Stimulated activated CD4-positive, alpha-beta T cell treated with anti-CD3 and anti-CD28 coated beads, Interleukin-12 subunit alpha, Interleukin-12 subunit beta, amount 100 ng/mL, for 24 hours (primary cell): ENCODE data around the gene ESYT2.

ENCODE experiments used
- DNase-seq, 2 experiments: peaks; one replicate each; pipeline ENCODE4 v3.0.0-alpha.2; 2020; ENCODE audit warnings: low read depth in 2 of 2

ESYT2 gene

DNA sequence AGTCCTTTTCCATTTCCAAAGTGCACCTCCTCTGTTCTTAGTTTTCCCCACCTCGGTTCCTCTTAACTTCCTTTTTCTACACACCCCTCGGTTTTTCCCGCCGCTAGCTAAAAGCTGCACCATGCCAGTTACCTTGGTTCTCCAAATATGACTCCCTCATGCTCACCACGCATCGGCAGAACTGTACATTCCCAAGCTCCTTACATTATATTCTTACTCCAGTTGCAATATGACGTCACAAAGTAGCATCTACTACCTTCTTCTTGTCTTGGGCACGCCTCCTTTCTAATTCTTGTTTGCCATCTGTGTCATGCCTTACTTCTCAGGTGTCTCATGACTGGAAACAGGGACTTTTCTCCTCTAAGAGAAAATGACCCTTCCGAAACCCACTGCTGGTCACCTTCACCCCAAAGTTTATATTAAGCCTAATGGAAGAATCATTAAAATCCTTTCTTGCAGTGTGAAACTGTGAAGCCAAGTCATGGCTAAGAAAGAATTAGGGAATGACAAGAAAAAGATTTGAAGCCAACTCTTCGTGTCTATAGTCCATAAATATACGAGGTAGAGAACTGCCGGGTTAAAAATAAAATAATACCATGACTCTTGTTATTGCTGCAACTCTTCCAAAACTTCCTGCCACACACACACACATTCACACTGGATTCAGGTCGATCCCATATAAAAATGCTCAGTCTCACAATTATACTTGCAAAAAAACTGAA lies 1.7 kb downstream of the ESYT2 start:
- DNase-seq, result no peak

DNA sequence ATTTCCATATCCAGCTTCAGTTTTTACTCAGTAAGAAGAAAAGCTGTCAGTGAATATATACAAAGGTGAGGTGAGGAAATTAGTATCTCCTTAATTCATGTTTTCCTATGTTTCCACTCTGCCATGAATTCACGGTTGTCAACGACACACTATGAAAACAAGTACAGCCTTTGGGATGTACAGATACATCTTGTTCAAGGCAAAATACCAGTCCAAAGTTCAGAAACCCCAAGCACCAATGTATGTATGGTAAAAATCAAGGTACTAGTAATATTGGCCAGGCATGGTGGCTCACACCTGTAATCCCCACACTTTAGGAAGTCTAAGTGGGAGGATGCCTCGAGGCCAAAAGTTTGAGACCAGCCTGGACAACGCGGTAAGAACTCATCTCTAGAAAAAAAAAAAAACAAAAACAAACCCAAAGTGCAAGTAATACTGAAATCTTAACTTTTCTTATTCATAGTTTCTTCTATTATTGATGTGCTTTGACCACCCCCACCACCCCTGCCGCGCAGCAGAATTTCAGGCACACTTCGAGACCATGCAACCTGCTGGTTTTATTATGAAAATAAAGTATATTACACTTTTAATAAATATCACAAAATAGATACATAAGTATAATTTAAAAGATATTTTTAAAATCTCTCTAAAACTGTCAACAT lies 3.5 kb downstream of the ESYT2 start:
- no peak for DNase-seq

DNA sequence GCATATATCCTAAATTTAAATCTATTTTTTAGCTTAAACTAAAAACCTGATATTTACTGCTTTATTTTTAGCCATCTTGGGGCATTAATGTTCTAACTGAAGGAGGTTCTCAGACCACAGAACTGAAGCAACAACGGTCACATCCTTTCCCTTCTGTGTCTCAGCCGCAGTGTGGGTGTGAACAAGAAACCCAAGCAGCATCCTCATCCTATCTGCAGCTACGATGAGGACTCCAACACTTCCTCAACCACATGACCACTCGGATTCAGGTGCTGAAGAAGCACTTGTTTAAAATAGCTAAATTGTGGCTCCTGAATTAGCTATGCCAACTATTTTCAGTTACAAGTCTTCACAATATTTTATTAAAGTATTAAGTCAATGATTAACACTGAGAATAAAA lies 5.3 kb downstream of the ESYT2 start:
- DNase-seq, result no peak

DNA sequence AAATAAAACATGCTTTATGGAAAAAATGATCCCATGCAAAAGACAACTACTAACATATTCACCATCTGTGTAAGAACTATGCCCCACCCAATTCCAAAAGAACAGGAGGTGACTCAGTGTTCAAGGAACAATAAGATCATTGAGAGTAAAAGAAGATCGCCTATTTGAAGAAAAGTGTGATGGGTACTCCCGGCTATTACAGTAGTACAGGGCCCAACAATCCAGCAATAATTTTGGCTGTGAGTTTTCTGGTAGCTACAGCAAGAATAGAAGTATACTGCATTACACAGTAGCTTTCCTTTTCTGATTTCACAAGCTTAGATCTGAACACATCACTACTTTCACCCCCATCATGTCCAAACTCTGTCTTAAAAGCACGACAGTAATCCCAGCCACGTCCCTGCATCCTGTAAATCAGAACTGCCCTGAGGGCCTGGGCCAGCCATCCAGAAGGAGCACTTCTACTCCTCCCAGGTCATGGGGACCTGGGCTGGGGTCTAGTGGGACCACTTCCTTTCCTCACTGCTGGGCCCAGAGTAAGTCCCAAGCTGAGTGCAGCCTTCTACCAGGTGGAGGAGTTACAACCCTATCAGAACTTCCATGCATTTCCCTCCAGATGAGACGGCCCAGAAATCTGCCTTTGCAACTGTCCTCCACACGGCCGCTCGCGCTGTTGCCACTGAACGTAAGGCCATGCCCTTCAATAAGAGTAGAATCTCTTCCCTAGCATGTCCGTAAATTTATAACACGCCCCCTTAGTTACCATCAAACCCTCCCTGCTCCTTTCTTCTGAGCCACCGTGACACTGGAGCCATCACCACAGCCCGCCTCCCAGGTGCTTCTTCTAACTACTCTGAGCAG lies 7.9 kb downstream of the ESYT2 start:
- DNase-seq, result no peak

DNA sequence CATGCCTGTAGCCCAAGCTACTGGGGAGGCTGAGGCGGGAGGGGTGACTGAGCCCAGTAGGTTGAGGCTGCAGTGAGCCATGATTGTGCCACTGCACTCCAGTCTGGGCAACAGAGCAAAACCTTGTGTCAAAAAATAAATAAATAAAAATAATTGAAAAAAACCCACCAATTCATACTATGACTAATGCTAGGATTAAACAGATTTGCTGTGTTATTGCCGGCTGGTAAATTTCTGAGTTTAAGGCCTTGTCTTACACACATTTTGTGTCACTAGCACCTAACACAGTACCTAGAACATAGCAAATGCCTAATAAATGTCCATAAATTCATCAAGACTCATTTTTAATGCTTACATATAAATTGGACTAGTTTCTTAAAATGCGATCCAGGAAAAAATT lies 8.7 kb downstream of the ESYT2 start:
- DNase-seq, result no peak

DNA sequence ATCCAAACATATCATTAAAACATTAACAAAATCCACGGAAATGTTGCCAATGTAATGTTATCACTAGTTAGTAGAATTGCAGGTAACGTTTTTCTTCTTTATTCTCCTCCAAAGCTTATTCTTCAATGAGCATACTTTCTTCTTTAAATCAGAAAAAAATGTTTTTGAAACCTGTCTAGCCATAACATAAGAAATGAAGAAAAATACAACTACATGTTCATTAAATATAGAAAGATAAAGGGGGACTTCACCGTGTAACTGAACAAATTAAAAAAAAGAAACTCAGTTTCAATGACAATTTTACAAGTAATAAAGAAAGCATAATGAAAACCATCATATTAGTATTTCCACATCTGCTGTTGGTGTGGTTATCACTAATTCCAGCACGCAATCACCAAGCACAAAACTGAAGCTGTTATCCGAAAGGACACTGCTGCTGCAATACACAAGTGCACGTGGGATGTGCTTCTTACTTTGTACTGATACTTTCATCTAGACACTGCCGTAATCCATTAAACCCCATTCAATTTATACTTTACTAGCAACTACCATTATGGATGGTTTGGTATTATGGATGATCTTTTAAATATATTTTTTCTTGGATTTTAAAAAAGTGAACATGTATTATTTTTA lies 9.6 kb downstream of the ESYT2 start:
- DNase-seq, result no peak

DNA sequence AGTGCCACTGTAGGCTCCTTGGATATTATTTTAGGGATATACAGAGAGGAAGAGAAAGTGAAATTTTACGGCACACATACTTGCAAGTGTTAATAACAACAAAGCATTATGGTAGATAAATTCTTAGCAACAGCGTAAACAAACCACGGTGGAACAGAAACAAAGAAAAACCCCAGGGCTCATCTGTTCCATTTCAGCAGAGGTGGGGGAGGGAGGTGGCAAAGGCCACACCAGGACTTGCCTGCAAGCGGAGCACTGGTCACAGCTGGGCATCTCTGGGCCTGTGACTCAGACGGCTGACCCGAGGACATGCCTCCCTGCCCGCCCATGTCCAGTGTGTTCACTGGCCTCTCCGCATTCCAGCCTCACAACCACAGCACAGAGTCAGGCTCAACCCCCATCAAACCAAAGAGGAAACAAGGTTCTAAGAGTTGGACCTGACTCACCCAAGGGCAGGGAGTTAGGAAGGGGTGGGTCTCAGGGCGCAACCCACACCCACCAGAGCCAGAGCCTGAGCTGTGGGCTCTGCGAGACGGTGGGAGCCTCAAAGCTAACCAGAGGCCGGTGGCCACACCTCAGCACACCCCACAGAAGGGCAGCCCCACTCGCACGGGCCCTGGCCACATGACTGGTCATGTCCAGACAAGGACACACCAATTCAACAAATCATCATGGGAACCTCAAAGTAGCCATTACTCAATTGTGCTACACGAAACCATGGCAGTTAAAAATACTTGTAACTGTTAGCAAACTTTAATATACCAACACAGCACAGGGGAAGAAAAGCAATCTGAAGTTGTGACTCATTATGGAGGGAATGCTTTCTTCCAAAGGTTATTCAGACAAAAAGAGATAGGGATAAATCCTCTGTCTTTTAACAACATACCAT lies 10.7 kb downstream of the ESYT2 start:
- DNase-seq, result peak in 1 of 2 experiments; percentile 37

DNA sequence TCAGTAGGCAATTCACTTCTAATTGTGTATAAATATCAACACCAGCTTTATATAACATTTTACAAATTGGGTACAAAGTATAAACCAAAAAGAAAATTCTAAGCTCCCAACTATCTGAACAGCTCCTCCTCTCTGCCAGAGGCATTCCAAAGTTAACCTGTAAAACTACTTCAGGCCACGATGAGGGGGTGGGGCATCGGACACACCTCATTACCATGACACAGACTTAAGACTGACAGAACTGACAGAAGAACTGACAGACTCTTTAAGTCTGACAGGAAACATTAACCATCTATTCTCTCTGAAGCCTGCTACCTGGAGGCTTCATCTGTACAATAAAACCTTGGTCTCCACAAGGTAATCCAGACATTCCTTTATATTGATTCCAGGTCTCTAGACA lies 12.3 kb downstream of the ESYT2 start:
- no peak for DNase-seq

DNA sequence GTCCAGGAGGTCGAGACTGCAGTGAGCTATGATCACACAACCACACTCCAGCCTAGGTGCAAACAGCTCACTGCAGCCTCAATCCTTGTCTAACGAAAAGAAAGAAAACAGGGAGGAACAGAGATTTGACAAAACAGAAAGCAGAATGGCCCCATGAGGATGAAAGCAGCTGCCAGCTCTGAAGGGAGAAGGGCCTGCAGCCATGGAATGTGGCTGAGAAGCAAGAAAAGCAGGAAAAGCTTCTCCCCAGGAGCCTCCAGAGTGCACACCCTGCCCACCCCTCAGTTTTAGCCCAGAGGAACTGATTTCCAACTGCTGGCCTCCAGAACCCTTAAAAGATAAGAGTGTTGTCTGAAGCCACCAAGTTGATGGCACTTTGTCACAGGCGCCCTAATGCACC lies 13.0 kb downstream of the ESYT2 start:
- no peak for DNase-seq

DNA sequence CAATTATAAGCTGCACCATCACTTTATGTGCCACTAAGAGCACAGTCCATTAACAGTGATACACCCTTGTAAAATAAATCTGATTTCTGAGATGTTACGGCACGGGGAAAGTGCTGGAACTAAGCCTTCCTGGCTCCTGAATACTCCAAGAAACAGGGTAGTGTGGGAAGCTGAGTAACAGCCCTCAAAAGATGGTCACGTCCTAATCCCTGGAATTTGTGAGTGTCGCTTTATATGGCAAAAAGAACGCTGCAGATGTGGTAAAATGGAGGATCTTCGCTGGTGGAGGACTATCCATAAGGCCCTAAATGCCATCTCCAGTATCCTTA lies 13.5 kb downstream of the ESYT2 start:
- no peak for DNase-seq

DNA sequence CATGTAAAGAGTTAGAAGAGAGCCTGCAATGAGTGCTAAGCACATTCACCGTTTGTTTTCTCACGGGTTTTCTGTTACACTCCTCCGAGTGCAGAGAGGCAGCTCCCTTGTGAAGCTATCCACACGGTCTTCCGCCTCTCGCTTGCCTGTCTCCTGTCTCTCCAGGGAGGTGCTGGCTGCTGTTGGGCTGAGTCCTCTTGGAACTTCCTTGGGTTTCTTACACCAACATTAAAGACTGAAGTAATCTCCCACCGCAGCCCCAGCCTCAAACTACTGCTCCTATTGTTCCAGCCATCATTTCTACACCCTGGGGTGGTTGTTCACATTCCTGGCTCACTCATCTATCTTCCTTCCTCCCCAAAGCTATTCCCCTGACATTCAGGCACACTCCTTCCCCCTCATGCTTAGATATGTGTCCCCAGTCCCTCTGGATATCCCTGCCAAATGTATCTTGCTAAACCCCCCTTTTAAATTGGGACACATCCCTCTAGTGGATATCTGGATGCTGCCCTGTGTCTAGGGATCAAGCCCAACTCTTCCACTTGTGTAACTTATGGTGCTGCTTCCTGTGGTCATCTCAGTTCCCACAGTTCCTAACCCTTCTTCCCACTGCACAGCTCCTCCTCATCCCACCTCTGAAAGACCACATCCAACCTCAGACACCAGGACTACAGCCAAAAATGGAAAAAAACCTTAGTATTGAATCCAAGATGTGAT lies 14.1 kb downstream of the ESYT2 start:
- no peak for DNase-seq

DNA sequence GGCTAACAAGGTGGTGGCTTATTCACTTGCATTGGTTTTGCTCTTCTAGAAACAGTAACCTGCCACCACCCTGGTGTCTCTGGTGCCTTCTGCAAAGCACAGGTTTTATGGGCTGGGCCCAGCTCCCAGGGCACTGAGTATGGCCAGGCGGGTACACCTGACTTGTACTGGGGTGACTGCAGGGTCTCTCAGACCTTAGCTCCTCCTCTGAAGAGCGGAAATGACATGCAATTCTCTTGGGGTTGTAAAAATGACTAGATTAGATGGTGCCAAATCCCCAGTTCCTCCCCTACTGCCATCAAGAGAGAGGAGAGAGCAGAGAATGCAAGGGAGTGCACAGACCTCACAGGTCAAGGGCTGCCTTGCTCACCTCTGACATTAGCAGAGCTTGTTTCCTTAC lies 14.7 kb downstream of the ESYT2 start:
- no peak for DNase-seq

DNA sequence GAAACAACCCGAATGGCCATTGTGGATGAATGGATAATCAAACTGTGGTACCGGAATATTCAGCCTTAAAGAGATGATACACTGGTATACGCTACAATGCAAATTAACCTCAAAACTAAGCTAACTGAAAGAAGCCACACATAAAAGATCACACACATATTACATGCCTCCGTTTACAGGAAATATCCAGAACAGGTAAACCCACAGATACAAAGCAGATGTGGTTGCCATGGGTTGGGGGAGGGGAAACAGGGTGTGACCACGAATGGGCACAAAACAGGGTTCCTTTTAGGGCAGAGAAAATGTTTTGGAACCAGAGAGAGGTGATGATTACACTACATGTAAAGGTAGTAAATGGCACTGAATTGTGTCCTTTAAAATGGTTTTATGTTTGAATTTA lies 16.6 kb downstream of the ESYT2 start:
- no peak for DNase-seq

DNA sequence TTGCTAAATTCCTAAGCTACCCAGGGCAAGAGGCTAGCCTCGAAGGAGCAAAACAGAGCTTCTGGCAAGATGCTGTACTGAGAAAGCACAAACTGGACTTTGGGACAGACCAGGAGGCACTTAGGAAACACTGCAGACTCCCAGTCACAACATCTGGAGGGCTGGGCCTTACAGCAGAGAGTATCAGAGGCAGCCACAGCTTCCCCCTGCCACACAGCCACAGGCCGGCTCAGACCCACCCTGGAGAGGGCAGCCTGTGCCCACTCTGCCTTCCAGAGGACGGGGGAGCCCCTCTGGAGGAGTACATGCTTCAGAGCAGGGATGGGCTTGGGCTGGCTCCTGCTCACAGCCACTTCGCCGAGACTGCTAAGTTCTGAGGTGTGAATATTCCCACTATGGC lies 17.4 kb downstream of the ESYT2 start:
- DNase-seq, result no peak

DNA sequence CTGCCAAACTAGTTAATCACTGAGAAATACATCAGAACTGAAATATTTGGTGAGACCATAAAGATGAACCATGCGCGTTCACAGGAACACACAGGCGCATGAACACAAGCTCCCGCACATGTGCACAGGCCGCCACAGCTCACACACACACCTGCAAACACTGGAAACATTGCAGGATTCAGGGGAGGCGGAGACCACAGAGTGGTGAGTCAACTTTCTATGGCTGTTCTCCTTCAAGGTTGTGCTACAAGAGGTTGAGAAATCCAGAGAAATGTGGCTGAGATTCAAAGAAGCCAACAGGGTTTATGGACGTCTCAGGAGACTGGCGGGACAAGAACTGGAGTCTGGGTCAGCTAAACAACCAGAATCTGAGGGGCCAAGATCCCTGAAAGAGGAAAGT lies 17.8 kb downstream of the ESYT2 start:
- peak; percentile 44 to 64 for DNase-seq

DNA sequence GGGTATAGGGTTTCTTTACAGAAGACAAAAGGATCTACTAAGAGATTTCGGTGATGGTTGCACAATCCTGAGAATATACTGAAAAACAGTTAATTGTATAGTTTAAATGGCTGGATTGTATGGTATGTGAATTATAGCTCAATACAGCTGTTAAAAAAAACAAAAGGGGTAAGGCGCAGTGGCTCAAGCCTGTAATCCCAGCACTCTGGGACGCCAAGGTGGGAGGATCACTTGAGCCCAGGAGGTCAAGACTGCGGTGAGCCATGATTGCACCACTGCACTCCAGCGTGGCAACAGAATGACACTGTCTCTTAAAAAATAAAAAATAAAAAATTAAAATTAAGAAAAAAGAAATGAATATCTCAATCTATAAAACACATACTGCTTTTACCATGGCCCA lies 18.5 kb downstream of the ESYT2 start:
- no peak for DNase-seq

DNA sequence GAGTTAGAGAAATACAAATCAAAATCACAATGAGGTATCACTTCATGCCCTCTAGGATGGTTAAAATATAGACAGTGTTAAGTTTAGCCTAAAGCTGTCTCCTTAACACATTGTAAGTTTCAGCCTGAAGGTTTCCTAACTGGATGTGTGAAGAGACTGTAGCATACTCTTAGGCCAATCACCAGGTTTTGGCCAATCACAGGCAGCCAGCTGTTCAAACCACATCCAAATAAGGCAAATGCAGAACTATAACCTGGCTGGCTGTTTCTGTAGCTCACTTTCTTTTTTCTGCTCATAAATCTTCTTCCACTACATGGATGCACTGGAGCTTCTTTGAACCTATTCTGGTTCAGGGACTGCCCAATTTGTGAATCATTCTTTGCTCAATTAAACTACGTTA lies 19.7 kb downstream of the ESYT2 start:
- DNase-seq, result no peak

DNA sequence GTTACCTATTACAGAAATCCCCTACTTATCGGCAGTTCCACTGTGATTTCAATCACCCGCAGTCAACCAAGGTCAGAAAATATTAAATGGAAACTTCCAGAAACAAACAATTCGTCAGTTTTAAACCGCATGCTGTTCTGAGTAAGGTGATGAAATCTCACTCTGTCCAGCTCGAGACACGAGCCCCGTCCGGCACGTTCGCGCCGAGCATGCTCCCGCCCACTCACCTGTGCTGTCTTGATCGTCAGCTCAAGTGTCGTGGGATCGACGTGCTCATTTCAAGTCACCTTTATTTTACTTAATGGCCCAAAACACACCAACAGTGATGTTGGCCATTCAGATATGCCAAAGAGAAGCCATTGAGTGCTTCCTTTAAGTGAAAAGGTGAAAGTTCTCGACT lies 21.2 kb downstream of the ESYT2 start:
- DNase-seq, result no peak

DNA sequence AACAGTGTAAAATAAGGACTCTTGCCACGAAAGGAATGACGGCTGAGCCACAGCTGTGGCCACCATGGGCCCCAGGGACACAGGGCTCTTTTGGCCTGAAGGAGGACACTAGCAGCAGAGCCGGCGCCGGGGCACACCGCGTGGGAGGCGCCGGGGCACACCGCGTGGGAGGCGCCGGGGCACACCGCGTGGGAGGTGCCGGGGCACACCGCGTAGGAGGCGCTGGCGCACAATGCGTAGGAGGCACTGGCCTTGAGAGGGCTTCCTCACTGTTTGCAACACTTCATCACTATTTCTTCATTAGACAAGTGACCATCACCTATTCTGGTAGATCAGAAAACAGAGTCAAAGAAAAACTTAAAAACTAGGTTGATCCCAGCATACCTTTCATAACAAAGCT lies 23.4 kb downstream of the ESYT2 start:
- no peak for DNase-seq

DNA sequence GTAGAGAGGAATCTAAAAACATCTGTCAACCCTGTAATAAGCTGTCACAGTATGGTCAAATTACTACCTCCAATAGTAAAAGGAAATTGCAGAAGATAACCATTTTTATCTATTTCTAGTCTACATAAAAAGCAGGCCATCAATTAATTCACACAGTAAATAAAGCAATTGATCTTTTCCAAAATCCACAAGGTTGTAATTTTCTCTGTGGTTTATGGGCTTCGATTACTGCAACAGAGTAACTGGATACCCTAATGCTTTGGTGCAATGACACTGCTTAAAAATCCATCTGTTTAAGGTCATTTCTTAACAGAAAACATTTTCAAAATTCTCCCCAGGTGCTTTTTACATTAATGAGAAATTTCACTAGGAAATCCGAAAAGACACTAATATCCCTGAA lies 23.9 kb downstream of the ESYT2 start:
- no peak for DNase-seq

DNA sequence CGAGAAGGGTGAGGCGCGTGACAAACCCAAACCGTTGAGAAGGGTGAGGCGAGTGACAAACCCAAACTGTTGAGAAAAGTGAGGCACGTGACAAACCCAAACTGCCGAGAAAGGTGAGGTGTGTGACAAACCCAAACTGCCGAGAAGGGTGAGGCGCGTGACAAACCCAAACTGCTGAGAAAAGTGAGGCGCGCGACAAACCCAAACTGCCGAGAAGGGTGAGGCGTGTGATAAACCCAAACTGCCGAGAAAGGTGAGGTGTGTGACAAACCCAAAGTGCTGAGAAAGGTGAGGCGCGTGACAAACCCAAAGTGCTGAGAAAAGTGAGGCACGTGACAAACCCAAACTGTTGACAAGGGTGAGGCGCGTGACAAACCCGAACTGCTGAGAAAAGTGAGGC lies 25.0 kb downstream of the ESYT2 start:
- DNase-seq, result no peak
